22Rv1 (cell line): ENCODE data around the gene SIRT5.

Experiments used
- H3K27ac ChIP-seq: fragments of 450-650 bp; 2 replicates; pipeline ENCODE4 v1.5.1; 2017
- ZFX ChIP-seq: fragments of 450-650 bp; IDR thresholded peaks from 2 replicates; pipeline ENCODE4 v1.6.1; 2017; ENCODE audit warnings: antibody characterized with exemption, borderline replicate concordance
- TF ChIP-seq, protein P1 (sequence below): fragments of 450-650 bp; IDR thresholded peaks from 2 replicates; pipeline ENCODE4 v1.5.1; 2017; ENCODE audit warnings: mild to moderate bottlenecking

Gene SIRT5

DNA sequence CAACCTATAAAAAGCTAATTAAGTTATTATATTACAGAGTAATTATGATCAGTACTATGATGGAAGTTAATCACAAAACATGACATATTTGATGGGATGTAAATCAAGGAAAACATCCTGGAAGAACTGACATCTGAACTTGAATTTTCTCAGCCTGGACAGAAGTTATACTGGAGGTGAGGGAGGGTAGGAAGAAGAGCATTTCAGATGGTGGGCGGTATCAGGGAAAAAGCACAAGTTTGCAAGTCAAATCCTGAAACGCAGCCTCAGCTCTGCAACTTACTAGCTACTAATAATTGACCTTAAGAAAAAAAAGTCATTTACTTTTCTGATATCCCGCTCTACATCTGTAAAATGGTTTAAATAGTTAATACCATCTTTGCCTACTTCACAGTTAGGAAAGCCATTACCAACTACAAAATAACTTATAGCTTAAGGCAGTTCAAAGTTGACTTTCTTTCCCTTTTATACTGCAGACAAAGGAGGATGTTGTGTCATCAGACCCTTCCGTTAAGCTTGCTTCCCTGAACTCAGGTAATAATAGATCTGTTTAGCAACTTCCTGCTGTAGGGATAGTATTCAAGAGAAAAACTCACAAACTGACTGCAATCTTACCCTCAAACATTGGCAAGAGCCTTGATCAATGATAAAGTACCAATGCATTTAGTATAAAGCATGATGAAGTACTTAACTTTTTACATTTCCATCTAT, 61.7 kb downstream of the SIRT5 start:
- no peak overlapping the region for H3K27ac ChIP-seq
- TF ChIP-seq ZFX, result no peak
- TF ChIP-seq, protein P1, sequence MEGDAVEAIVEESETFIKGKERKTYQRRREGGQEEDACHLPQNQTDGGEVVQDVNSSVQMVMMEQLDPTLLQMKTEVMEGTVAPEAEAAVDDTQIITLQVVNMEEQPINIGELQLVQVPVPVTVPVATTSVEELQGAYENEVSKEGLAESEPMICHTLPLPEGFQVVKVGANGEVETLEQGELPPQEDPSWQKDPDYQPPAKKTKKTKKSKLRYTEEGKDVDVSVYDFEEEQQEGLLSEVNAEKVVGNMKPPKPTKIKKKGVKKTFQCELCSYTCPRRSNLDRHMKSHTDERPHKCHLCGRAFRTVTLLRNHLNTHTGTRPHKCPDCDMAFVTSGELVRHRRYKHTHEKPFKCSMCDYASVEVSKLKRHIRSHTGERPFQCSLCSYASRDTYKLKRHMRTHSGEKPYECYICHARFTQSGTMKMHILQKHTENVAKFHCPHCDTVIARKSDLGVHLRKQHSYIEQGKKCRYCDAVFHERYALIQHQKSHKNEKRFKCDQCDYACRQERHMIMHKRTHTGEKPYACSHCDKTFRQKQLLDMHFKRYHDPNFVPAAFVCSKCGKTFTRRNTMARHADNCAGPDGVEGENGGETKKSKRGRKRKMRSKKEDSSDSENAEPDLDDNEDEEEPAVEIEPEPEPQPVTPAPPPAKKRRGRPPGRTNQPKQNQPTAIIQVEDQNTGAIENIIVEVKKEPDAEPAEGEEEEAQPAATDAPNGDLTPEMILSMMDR, result no peak

DNA sequence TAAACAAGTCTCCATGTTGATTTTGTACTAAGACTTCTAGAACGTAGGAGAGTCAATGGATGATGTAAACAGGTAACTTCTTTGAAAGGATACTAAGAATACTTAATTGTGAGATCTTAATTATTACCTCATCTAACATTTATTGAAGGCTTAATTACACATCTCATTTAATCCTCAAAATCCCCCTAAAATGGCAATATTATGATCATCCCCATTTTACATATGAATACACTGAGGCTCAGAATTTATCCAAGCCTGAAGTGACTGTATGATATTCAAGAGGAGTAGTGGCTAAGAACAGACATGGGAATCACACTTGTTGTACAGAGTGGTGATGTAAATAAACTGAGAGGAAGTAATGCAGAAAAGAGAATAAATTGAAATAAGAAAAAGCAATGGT, 63.6 kb downstream of the SIRT5 start:
- no peak overlapping the region for H3K27ac ChIP-seq
- no peak for TF ChIP-seq ZFX
- TF ChIP-seq, protein P1, result no peak

DNA sequence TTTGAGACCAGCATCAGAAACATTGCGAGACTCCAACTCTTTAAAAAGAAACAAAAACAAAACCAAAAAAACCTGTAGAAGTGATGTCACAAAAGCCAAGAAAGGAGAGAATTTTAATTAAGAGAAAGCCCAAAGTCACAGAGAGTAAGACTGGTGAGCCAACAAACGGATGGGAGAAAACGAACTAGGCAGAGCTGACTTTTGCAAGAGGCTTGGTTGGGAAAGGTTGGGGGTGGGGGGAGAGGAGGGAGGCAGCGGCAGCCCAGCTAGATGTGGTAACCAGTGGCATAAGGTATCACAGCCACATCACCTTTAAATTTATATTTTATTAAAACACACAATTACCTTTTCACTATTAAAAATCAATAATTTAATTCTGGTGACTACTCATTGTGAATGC, 64.2 kb downstream of the SIRT5 start:
- H3K27ac ChIP-seq, result no peak overlapping the region
- no peak for TF ChIP-seq ZFX
- TF ChIP-seq, protein P1, result no peak

DNA sequence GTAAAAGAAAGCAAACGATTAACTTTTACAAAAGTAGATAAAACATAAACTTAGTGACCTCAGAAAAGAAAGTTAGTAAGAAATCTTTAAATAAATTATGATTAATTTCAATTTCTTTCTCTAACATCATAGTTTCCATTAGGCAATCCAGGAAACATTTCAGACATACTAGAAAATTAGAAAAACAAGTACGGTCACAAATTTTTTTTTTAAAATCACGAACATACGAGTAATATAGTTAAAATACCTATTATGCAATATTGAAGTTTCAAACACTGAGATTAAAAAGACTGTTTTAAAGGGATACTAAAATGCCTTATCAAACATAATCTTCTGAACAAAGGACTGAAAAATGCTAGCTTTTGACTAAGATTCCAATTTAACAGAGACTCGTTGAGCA, 66.9 kb downstream of the SIRT5 start:
- H3K27ac ChIP-seq, result no peak overlapping the region
- no peak for TF ChIP-seq ZFX
- TF ChIP-seq, protein P1, result no peak

DNA sequence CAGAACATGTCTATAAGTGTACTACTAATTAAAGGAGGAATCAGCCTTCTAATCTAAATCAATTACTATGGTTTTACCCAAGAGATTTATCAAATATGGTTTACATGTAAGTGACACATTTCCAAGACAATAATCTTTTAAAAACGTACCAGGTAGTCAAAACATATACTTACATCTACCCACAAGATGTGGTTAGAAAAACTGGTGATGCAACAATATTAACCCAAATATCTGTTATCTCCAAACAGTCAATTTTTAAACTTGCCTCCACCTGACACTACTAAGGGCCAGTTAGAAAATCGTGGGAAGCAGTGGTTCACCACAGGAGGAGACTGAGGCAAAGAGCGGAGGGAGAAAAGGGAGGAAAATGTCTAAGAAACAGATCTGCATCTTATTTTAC, 68.7 kb downstream of the SIRT5 start:
- no peak for TF ChIP-seq ZFX
- TF ChIP-seq, protein P1, result no peak
- H3K27ac ChIP-seq, result no peak overlapping the region

DNA sequence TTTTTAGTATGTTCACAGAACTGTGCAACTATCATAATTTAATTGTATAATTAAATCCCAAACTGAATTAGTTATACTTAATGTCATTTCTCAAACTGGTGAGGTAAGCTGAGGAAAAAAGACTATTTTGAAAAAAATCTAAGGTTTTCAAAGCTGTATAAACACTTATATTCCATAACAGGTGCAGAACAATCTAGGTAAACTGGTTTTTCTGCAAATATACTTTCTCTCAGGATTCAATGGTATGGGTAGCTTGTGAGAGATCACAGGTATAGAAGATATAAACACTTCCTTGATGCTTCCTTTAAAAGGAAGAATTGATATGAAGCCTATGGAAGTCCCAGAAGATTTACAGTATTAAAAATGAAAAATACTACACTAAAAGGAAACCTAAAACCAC, 74.4 kb downstream of the SIRT5 start:
- no peak for TF ChIP-seq ZFX
- TF ChIP-seq, protein P1, result no peak
- no peak overlapping the region for H3K27ac ChIP-seq

DNA sequence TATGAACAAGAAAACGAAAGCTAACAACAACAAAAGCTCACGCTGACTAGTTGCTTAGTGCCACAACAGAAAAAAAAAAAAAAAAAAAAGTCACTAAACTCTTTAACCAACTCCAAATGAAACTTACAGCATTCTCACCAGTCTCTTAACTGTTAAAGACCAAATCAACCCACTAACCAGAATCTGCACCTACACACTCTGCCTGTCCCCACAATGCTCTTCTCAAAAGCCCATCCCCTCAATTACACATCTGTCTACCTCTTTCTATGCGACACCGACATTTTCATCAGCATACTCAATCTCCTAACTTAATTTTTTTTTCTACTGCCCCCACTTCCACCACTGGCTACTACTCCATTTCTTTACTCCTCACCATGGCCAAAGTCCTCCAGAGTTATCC, 75.0 kb downstream of the SIRT5 start:
- TF ChIP-seq, protein P1, result no peak
- no peak for TF ChIP-seq ZFX
- no peak overlapping the region for H3K27ac ChIP-seq
